SK-N-MC (cell line): ENCODE measurements around the gene CNTFR.

Source experiments
- DNase-seq: peaks from one replicate; pipeline ENCODE4 v3.0.0-alpha.2; 2011; ENCODE audit warnings: low read depth, low spot score
- H3K27ac ChIP-seq: fragments of 200-600 bp; sonication (generic); 2 replicates; pipeline ENCODE4 v1.5.1; 2016; ENCODE audit warnings: mixed run types
- H3K36me3 ChIP-seq: fragments of 200-600 bp; sonication (generic); 2 replicates; pipeline ENCODE4 v1.6.1; 2017; ENCODE audit warnings: antibody characterized with exemption, low read length, mixed read lengths; ENCODE audit not compliant: insufficient read depth
- H3K4me3 ChIP-seq: fragments of 200-600 bp; sonication (generic); 2 replicates; pipeline ENCODE4 v1.5.1; 2016
- H3K9ac ChIP-seq: fragments of 200-600 bp; sonication (generic); 2 replicates; pipeline ENCODE4 v1.8.0; 2017; ENCODE audit warnings: mixed run types, mixed read lengths; ENCODE audit not compliant: insufficient read length
- H3K9me3 ChIP-seq: fragments of 200-600 bp; sonication (generic); 2 replicates; pipeline ENCODE4 v1.6.1; 2017; ENCODE audit warnings: low read depth, mild to moderate bottlenecking, antibody characterized with exemption, low read length, moderate library complexity, mixed read lengths
- EZH2 ChIP-seq: fragments of 200-600 bp; sonication (generic); IDR thresholded peaks from one replicate; pipeline ENCODE4 v1.6.1; 2017; ENCODE audit warnings: antibody characterized with exemption
- FOXP2 ChIP-seq: optimal IDR thresholded peaks from 2 replicates; pipeline ENCODE3; 2011; ENCODE audit warnings: mild to moderate bottlenecking, moderate library complexity; ENCODE audit not compliant: insufficient read depth; ENCODE audit errors: extremely low read length, control extremely low read depth
- POLR2AphosphoS5 ChIP-seq: IDR thresholded peaks from 2 replicates; pipeline ENCODE4 v1.6.1; 2012; ENCODE audit warnings: mild to moderate bottlenecking, low read depth, low read length, borderline replicate concordance

CNTFR gene

GRCh38 chr9:34550681-34551270, 38.7 kb downstream of the CNTFR start:
- Histone ChIP-seq H3K27ac (no peak overlapping the region), H3K36me3 (no peaks in the 10 kb centered on the region), H3K9ac (no peak overlapping the region), H3K4me3 (no peak overlapping the region), H3K9me3 (no peaks in the 10 kb centered on the region)
- DNase-seq, result no peak
- TF ChIP-seq EZH2, result no peak
- no peak for TF ChIP-seq POLR2AphosphoS5
- TF ChIP-seq FOXP2, result no peak

GRCh38 chr9:34550016-34550680, 39.4 kb downstream of the CNTFR start:
- no peaks in the 10 kb centered on the region for H3K36me3 ChIP-seq
- no peaks in the 10 kb centered on the region for H3K9me3 ChIP-seq
- no peak for TF ChIP-seq EZH2
- no peak overlapping the region for H3K9ac ChIP-seq
- no peak overlapping the region for H3K27ac ChIP-seq
- H3K4me3 ChIP-seq, result no peak overlapping the region
- no peak for DNase-seq

GRCh38 chr9:34549407-34549732, 40.2 kb downstream of the CNTFR start:
- H3K9ac ChIP-seq, result no peak overlapping the region
- TF ChIP-seq POLR2AphosphoS5 (no peak), EZH2 (no peak), FOXP2 (no peak)
- H3K36me3 ChIP-seq, result no peaks in the 10 kb centered on the region
- no peak for DNase-seq
- H3K4me3 ChIP-seq, result no peak overlapping the region
- H3K27ac ChIP-seq, result no peak overlapping the region
- no peaks in the 10 kb centered on the region for H3K9me3 ChIP-seq

GRCh38 chr9:34547960-34548611, 41.4 kb downstream of the CNTFR start:
- TF ChIP-seq EZH2 (no peak), FOXP2 (no peak), POLR2AphosphoS5 (no peak)
- no peaks in the 10 kb centered on the region for H3K36me3 ChIP-seq
- no peaks in the 10 kb centered on the region for H3K9me3 ChIP-seq
- no peak for DNase-seq
- no peak overlapping the region for H3K4me3 ChIP-seq
- H3K9ac ChIP-seq, result no peak overlapping the region
- no peak overlapping the region for H3K27ac ChIP-seq

GRCh38 chr9:34546834-34547827, 42.4 kb downstream of the CNTFR start:
- Histone ChIP-seq H3K4me3 (no peak overlapping the region), H3K27ac (no peak overlapping the region), H3K9ac (no peak overlapping the region), H3K9me3 (no peaks in the 10 kb centered on the region), H3K36me3 (no peaks in the 10 kb centered on the region)
- DNase-seq, result no peak
- TF ChIP-seq EZH2 (no peak), POLR2AphosphoS5 (no peak)

GRCh38 chr9:34546102-34546833, 43.3 kb downstream of the CNTFR start:
- Histone ChIP-seq H3K4me3 (no peak overlapping the region), H3K9ac (no peak overlapping the region), H3K36me3 (no peaks in the 10 kb centered on the region), H3K9me3 (no peaks in the 10 kb centered on the region), H3K27ac (no peak overlapping the region)
- TF ChIP-seq EZH2 (no peak), FOXP2 (no peak), POLR2AphosphoS5 (no peak)
- DNase-seq, result no peak

GRCh38 chr9:34545497-34545896, 44.0 kb downstream of the CNTFR start:
- Histone ChIP-seq H3K9ac (no peak overlapping the region), H3K27ac (no peak overlapping the region), H3K36me3 (no peaks in the 10 kb centered on the region), H3K9me3 (no peaks in the 10 kb centered on the region), H3K4me3 (no peak overlapping the region)
- no peak for TF ChIP-seq FOXP2
- no peak for DNase-seq

- H3K9ac ChIP-seq, result no peak overlapping the region
- no peaks in the 10 kb centered on the region for H3K9me3 ChIP-seq
- no peaks in the 10 kb centered on the region for H3K36me3 ChIP-seq
- TF ChIP-seq FOXP2 (no peak), POLR2AphosphoS5 (no peak), EZH2 (no peak)
- H3K4me3 ChIP-seq, result no peak overlapping the region
- no peak for DNase-seq
- H3K27ac ChIP-seq, result no peak overlapping the region
These were observed 45.5 kb downstream of the CNTFR start for GRCh38 chr9:34544035-34544434.
